Calu3 (cell line): ENCODE results near the gene ZNF486. TPM values are rescaled to one million over a fixed set of nuclear protein-coding genes. Genes with fewer than 3 reads are reported as not detected.
"Not testable (repeated sequence)": the region's sequence is repeated elsewhere in the genome, so short reads cannot be mapped to it uniquely, and the experiment has no call there.

Experiments used
- Bru-seq: library from RNA; stranded (reverse); fragments of 400-500 nt; gene quantifications from one replicate; lab custom pipeline; 2021; lab: Mats Ljungman, UMichigan
- BruChase-seq, 2 experiments: library from RNA; stranded (reverse); fragments of 400-500 nt; gene quantifications; one replicate each; lab custom pipeline; 2021; lab: Mats Ljungman, UMichigan
- BruUV-seq: library from RNA; stranded (reverse); fragments of 400-500 nt; replicated peaks from 2 replicates; lab custom pipeline; 2021; lab: Mats Ljungman, UMichigan
- CTCF ChIA-PET: fragments of 300-600 bp; sonication (Branson Sonifier 250); formaldehyde crosslinking; loops from one replicate; lab custom pipeline; 2022; ENCODE audit warnings: antibody characterized with exemption; lab: Charles Lee
- DNase-seq: peaks from one replicate; pipeline ENCODE4 v3.0.0; 2022
- H3K27ac Mint-ChIP-seq: one replicate; pipeline ENCODE4 v1.8.0; 2022; ENCODE audit warnings: mixed read lengths; ENCODE audit not compliant: unreplicated experiment
- H3K27me3 Mint-ChIP-seq: one replicate; pipeline ENCODE4 v1.8.0; 2022; ENCODE audit warnings: mixed read lengths; ENCODE audit not compliant: unreplicated experiment
- H3K36me3 Mint-ChIP-seq: one replicate; pipeline ENCODE4 v1.8.0; 2022; ENCODE audit warnings: mild to moderate bottlenecking, moderate library complexity, mixed read lengths; ENCODE audit not compliant: insufficient read depth, unreplicated experiment
- H3K4me1 Mint-ChIP-seq: one replicate; pipeline ENCODE4 v1.8.0; 2022; ENCODE audit warnings: mild to moderate bottlenecking, low read depth, mixed read lengths; ENCODE audit not compliant: unreplicated experiment
- H3K4me3 Mint-ChIP-seq: one replicate; pipeline ENCODE4 v1.8.0; 2022; ENCODE audit warnings: mild to moderate bottlenecking, low read depth, moderate library complexity, mixed read lengths; ENCODE audit not compliant: unreplicated experiment
- H3K9me3 Mint-ChIP-seq: one replicate; pipeline ENCODE4 v1.8.0; 2022; ENCODE audit warnings: low read depth, mixed read lengths; ENCODE audit not compliant: unreplicated experiment
- CTCF ChIP-seq: fragments of 200-600 bp; IDR thresholded peaks from one replicate; pipeline ENCODE4 v1.8.0; 2022; ENCODE audit warnings: antibody characterized with exemption; ENCODE audit not compliant: unreplicated experiment
- intact Hi-C: fragments of 100-400 bp; cut with micrococcal nuclease; formaldehyde crosslinking; loops from one replicate; pipeline ENCODE4 v1.10.0; 2022; ENCODE audit not compliant: unreplicated experiment
- long read RNA-seq: library from polyadenylated mRNA; stranded (forward); transcript quantifications from one replicate; pipeline ENCODE4 v2.0.0, GENCODE V29; 2022
- total RNA-seq: library from RNA; stranded (reverse); gene quantifications from 2 replicates; pipeline ENCODE4 v1.2.3, GENCODE V29; 2022

ZNF486 gene
- total RNA-seq (0.91 TPM in 1 of 2 replicates, not detected in the other), Bru-seq, nascent RNA (percentile 47 among the genes with signal in this experiment), BruChase-seq, experiment 1, labeled RNA remaining after a 6-hour chase (percentile 12 among the genes with signal in this experiment), BruChase-seq, experiment 2, labeled RNA remaining after a 2-hour chase (percentile 14 among the genes with signal in this experiment)
- long read RNA-seq: 0 reads

GRCh38 chr19:20167020-20167644 is at the start of gene ZNF486:
Gene ZNF486, plus strand, starts transcription at chr19:20167214. Its CDS starts 117 bp downstream, at chr19:20167331.
- no peak for DNase-seq
- H3K36me3 Mint-ChIP-seq: no peaks in the 10 kb centered on the region
- H3K4me1 Mint-ChIP-seq: no peaks in the 10 kb centered on the region
- no peak for TF ChIP-seq CTCF
- peaks cover 13% of the 10 kb centered on the region for H3K9me3 Mint-ChIP-seq
- H3K27me3 Mint-ChIP-seq: no peaks in the 10 kb centered on the region
- intact Hi-C loops: no loop called here
- BruUV-seq: no TSS peak
- H3K27ac Mint-ChIP-seq: no peak within 1 kb of the TSS
- no peak within 1 kb of the TSS for H3K4me3 Mint-ChIP-seq
- CTCF ChIA-PET: no interaction called here

- H3K9me3 Mint-ChIP-seq, H3K27ac Mint-ChIP-seq, intact Hi-C loops, DNase-seq, BruUV-seq, H3K36me3 Mint-ChIP-seq, H3K27me3 Mint-ChIP-seq, H3K4me3 Mint-ChIP-seq, CTCF ChIA-PET, H3K4me1 Mint-ChIP-seq: not testable (repeated sequence)
Measured at GRCh38 chr19:20118064-20118839, 48.8 kb upstream of the ZNF486 start.

GRCh38 chr19:20124879-20125278 is 42.1 kb upstream of the ZNF486 start:
- H3K4me1 Mint-ChIP-seq: no peaks in the 10 kb centered on the region
- no peaks in the 10 kb centered on the region for H3K36me3 Mint-ChIP-seq
- peaks cover 7% of the 10 kb centered on the region for H3K9me3 Mint-ChIP-seq
- intact Hi-C loops: no loop called here
- CTCF ChIA-PET: interaction anchor here (0.7 kb wide), 1 partner anchor 45 kb away, joined by 5 read pairs; no protein-coding TSS in a partner anchor
- no peak for TF ChIP-seq CTCF
- H3K27me3 Mint-ChIP-seq: no peaks in the 10 kb centered on the region
- DNase-seq: no peak
- no peak overlapping the region for H3K4me3 Mint-ChIP-seq
- H3K27ac Mint-ChIP-seq: no peak overlapping the region
- BruUV-seq: no TSS peak

GRCh38 chr19:20132933-20133332 is 34.1 kb upstream of the ZNF486 start:
- BruUV-seq, H3K36me3 Mint-ChIP-seq, H3K9me3 Mint-ChIP-seq, H3K27ac Mint-ChIP-seq, H3K4me1 Mint-ChIP-seq, H3K4me3 Mint-ChIP-seq, CTCF ChIA-PET, H3K27me3 Mint-ChIP-seq, DNase-seq, intact Hi-C loops: not testable (repeated sequence)

GRCh38 chr19:20137714-20138113 is 29.3 kb upstream of the ZNF486 start:
- intact Hi-C loops, H3K36me3 Mint-ChIP-seq, H3K4me1 Mint-ChIP-seq, CTCF ChIA-PET, H3K4me3 Mint-ChIP-seq, DNase-seq, H3K27me3 Mint-ChIP-seq, BruUV-seq, H3K9me3 Mint-ChIP-seq, H3K27ac Mint-ChIP-seq: not testable (repeated sequence)
